Keratinocyte (primary cell): Measurements from ENCODE around the gene QPCT. TPM values are rescaled to one million over a fixed set of nuclear protein-coding genes. Genes with fewer than 3 reads are reported as not detected.

Source experiments
- DNase-seq: peaks from one replicate; pipeline ENCODE4 v3.0.0-alpha.2; 2011; ENCODE audit warnings: low read depth, missing footprints, low spot score
- FAIRE-seq: peaks from 2 replicates; lab custom pipeline; 2011; peaks lifted over from hg19 to GRCh38; lab: Jason Lieb, UNC
- H2AFZ ChIP-seq: 2 replicates; pipeline ENCODE4 v1.6.0; 2012; ENCODE audit warnings: low read length, control low read depth, inconsistent platforms; ENCODE audit not compliant: control insufficient read depth
- H3K27ac ChIP-seq: 2 replicates; pipeline ENCODE4 v1.5.1; 2011; ENCODE audit warnings: low read length; ENCODE audit not compliant: control insufficient read depth, insufficient read depth
- H3K27me3 ChIP-seq: 3 replicates; pipeline ENCODE4 v1.6.0; 2011; ENCODE audit warnings: low read length; ENCODE audit not compliant: control insufficient read depth, insufficient read depth; ENCODE audit errors: extremely low read depth
- H3K36me3 ChIP-seq, 2 experiments: 2 replicates in 1 of 2; 3 replicates in 1 of 2; pipeline ENCODE4 v1.5.1; 2011; ENCODE audit warnings: low read length in 2 of 2, mild to moderate bottlenecking in 1 of 2; ENCODE audit not compliant: control insufficient read depth in 2 of 2, insufficient read depth in 2 of 2; ENCODE audit errors: extremely low read depth in 1 of 2
- H3K4me1 ChIP-seq: 3 replicates; pipeline ENCODE4 v1.5.1; 2011; ENCODE audit warnings: low read length; ENCODE audit not compliant: control insufficient read depth, insufficient read depth; ENCODE audit errors: extremely low read depth
- H3K4me2 ChIP-seq: 3 replicates; pipeline ENCODE4 v1.6.0; 2011; ENCODE audit warnings: low read depth, low read length; ENCODE audit not compliant: control insufficient read depth, insufficient read depth; ENCODE audit errors: extremely low read depth
- H3K4me3 ChIP-seq, 3 experiments: fragments of 200-600 bp in 1 of 3; sonication (generic) in 1 of 3; 2 replicates in 2 of 3; 3 replicates in 1 of 3; pipeline ENCODE4 v1.5.1; 2011 to 2016; ENCODE audit warnings: low read length in 3 of 3, mild to moderate bottlenecking in 3 of 3, control low read depth in 2 of 3, inconsistent platforms in 1 of 3, low read depth in 1 of 3, mixed read lengths in 1 of 3, mixed run types in 1 of 3, moderate library complexity in 1 of 3; ENCODE audit not compliant: control insufficient read depth in 2 of 3, insufficient read depth in 2 of 3; ENCODE audit errors: extremely low read depth in 1 of 3
- H3K79me2 ChIP-seq: 2 replicates; pipeline ENCODE4 v1.6.0; 2012; ENCODE audit warnings: low read length; ENCODE audit not compliant: control insufficient read depth, insufficient read depth
- H3K9ac ChIP-seq: 3 replicates; pipeline ENCODE4 v1.6.0; 2011; ENCODE audit warnings: low read length; ENCODE audit not compliant: control insufficient read depth, insufficient read depth; ENCODE audit errors: extremely low read depth
- H3K9me1 ChIP-seq: 3 replicates; pipeline ENCODE4 v1.6.0; 2011; ENCODE audit warnings: low read length; ENCODE audit not compliant: control insufficient read depth, insufficient read depth; ENCODE audit errors: extremely low read depth
- H3K9me3 ChIP-seq: 2 replicates; pipeline ENCODE4 v1.5.1; 2012; ENCODE audit warnings: low read depth, low read length; ENCODE audit not compliant: control insufficient read depth
- H4K20me1 ChIP-seq: 3 replicates; pipeline ENCODE4 v1.6.0; 2011; ENCODE audit warnings: low read length; ENCODE audit not compliant: control insufficient read depth, insufficient read depth; ENCODE audit errors: extremely low read depth
- EZH2 ChIP-seq: IDR thresholded peaks from one replicate; pipeline ENCODE4 v1.6.1; 2012; ENCODE audit warnings: inconsistent platforms, mild to moderate bottlenecking, low read length, moderate library complexity
- dilution Hi-C: fragments of 300-500 bp; cut with MboI; formaldehyde crosslinking; loops from one replicate; pipeline ENCODE4 v1.7.0; 2020; ENCODE audit warnings: low sequenced_read_pairs; ENCODE audit not compliant: extremely low pct_ligation_motif_present
- polyA plus RNA-seq, 5 experiments: library from polyadenylated mRNA; depleted of rRNA in 3 of 5; stranded (reverse) in 3 of 5; stranded (forward) in 1 of 5; unstranded in 1 of 5; fragments of >200 nt; gene quantifications; 1 replicate in 1 of 5; 2 replicates in 3 of 5; 3 replicates in 1 of 5; pipeline versions ENCODE4 v1.2.1 to v1.2.3, GENCODE V29; 2011 to 2012; ENCODE audit warnings: missing spikeins in 2 of 5, low read depth in 1 of 5, low replicate concordance in 1 of 5
- TF ChIP-seq, protein P1 (sequence below), 3 experiments: IDR thresholded peaks in 1 of 3; conservative IDR thresholded peaks in 1 of 3; optimal IDR thresholded peaks in 1 of 3; 2 replicates in 2 of 3; 3 replicates in 1 of 3; pipeline versions ENCODE3 to v1.5.1; 2011; ENCODE audit warnings: low read length in 3 of 3, mild to moderate bottlenecking in 3 of 3, moderate library complexity in 2 of 3, control low read depth in 1 of 3, inconsistent platforms in 1 of 3; ENCODE audit not compliant: insufficient read depth in 2 of 3; ENCODE audit errors: extremely low read depth in 1 of 3

QPCT gene
- polyA plus RNA-seq, 1 donor (not counting 4 experiments of a cell fraction or from before 2014, with no cell fraction given): 11.6 TPM

GRCh38 chr2:37398990-37399389 is 54.6 kb downstream of the QPCT start:
- Histone ChIP-seq H2AFZ (no peak overlapping the region), H3K4me2 (no peak overlapping the region), H3K79me2 (no peaks in the 10 kb centered on the region), H4K20me1 (no peaks in the 10 kb centered on the region), H3K27ac (no peak overlapping the region), H3K36me3 (no peaks in the 10 kb centered on the region), H3K4me1 (no peaks in the 10 kb centered on the region), H3K4me3 (no peak overlapping the region), H3K9ac (no peak overlapping the region), H3K9me3 (no peaks in the 10 kb centered on the region), H3K9me1 (no peaks in the 10 kb centered on the region), H3K27me3 (no peaks in the 10 kb centered on the region)
- TF ChIP-seq EZH2: no peak
- TF ChIP-seq, protein P1, sequence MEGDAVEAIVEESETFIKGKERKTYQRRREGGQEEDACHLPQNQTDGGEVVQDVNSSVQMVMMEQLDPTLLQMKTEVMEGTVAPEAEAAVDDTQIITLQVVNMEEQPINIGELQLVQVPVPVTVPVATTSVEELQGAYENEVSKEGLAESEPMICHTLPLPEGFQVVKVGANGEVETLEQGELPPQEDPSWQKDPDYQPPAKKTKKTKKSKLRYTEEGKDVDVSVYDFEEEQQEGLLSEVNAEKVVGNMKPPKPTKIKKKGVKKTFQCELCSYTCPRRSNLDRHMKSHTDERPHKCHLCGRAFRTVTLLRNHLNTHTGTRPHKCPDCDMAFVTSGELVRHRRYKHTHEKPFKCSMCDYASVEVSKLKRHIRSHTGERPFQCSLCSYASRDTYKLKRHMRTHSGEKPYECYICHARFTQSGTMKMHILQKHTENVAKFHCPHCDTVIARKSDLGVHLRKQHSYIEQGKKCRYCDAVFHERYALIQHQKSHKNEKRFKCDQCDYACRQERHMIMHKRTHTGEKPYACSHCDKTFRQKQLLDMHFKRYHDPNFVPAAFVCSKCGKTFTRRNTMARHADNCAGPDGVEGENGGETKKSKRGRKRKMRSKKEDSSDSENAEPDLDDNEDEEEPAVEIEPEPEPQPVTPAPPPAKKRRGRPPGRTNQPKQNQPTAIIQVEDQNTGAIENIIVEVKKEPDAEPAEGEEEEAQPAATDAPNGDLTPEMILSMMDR (optimal IDR thresholded peaks at IDR 0.05 in 1 of 3, IDR thresholded peaks at IDR 0.05 in 1 of 3, conservative IDR thresholded peaks at IDR 0.05 in 1 of 3; ENCODE audit: extremely low read depth in 1 of 3, insufficient read depth in 2 of 3, low read length in 3 of 3): no peak
- FAIRE-seq: no peak
- DNase-seq: no peak
- dilution Hi-C loops: no loop called here

DNA sequence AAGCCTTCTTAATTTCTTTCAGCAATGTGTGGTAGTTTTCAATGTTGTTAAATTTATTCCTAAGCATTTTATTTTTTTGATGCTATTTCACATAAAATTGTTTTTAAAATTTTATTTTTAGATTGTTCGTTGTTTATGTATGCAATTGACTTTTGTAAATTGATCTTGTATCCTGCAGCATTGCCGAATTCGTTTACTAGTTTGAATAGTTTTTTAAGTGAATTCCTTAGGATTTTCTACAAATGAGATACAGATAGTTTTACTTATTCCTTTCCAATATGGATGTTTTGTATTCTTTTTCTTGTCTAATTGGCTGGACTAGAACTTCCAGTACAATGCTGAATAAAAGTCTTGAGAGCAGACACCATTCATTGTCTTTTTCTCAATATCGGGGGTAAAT is 55.6 kb downstream of the QPCT start:
- no peak for DNase-seq
- Histone ChIP-seq H3K4me2 (no peak overlapping the region), H3K9ac (no peak overlapping the region), H3K4me1 (no peaks in the 10 kb centered on the region), H3K27me3 (no peaks in the 10 kb centered on the region), H4K20me1 (no peaks in the 10 kb centered on the region), H3K9me1 (no peaks in the 10 kb centered on the region), H3K36me3 (no peaks in the 10 kb centered on the region), H3K4me3 (no peak overlapping the region), H2AFZ (no peak overlapping the region), H3K79me2 (no peaks in the 10 kb centered on the region), H3K9me3 (no peaks in the 10 kb centered on the region), H3K27ac (no peak overlapping the region)
- no peak for FAIRE-seq
- no peak for TF ChIP-seq EZH2
- TF ChIP-seq, protein P1 (optimal IDR thresholded peaks at IDR 0.05 in 1 of 3, IDR thresholded peaks at IDR 0.05 in 1 of 3, conservative IDR thresholded peaks at IDR 0.05 in 1 of 3; ENCODE audit: extremely low read depth in 1 of 3, insufficient read depth in 2 of 3, low read length in 3 of 3): no peak
- dilution Hi-C loops: loop anchor here (25.0 kb wide), 1 partner anchor 462 kb away; no protein-coding TSS in a partner anchor
